Memory B cell (primary cell): ENCODE data around the gene C1QL3.
A peak's percentile ranks its signal among the peaks of the same experiment; 100 is the strongest.

Experiments used
- ATAC-seq: fragments of 150-1000 bp; cut with Tn5 transposase; 2 replicates; pipeline ENCODE4 v1.10.0; 2021; ENCODE audit warnings: low read depth, mild to moderate bottlenecking, moderate library complexity
- DNase-seq, 2 donors: peaks; one replicate each; pipeline ENCODE4 v3.0.0; 2022; ENCODE audit warnings: low spot score in 2 of 2
- H3K27ac Mint-ChIP-seq: one replicate; pipeline ENCODE4 v1.8.0; 2022; ENCODE audit warnings: mild to moderate bottlenecking, moderate library complexity, mixed read lengths
- H3K27me3 Mint-ChIP-seq: one replicate; pipeline ENCODE4 v1.8.0; 2022; ENCODE audit warnings: mixed read lengths
- H3K36me3 Mint-ChIP-seq: one replicate; pipeline ENCODE4 v1.8.0; 2022; ENCODE audit warnings: mild to moderate bottlenecking, mixed read lengths
- H3K4me1 Mint-ChIP-seq: one replicate; pipeline ENCODE4 v1.8.0; 2022; ENCODE audit warnings: mixed read lengths
- H3K4me3 Mint-ChIP-seq: one replicate; pipeline ENCODE4 v1.8.0; 2022; ENCODE audit warnings: mild to moderate bottlenecking, moderate library complexity, mixed read lengths
- H3K9me3 Mint-ChIP-seq: one replicate; pipeline ENCODE4 v1.8.0; 2022; ENCODE audit warnings: mixed read lengths

Gene C1QL3

DNA sequence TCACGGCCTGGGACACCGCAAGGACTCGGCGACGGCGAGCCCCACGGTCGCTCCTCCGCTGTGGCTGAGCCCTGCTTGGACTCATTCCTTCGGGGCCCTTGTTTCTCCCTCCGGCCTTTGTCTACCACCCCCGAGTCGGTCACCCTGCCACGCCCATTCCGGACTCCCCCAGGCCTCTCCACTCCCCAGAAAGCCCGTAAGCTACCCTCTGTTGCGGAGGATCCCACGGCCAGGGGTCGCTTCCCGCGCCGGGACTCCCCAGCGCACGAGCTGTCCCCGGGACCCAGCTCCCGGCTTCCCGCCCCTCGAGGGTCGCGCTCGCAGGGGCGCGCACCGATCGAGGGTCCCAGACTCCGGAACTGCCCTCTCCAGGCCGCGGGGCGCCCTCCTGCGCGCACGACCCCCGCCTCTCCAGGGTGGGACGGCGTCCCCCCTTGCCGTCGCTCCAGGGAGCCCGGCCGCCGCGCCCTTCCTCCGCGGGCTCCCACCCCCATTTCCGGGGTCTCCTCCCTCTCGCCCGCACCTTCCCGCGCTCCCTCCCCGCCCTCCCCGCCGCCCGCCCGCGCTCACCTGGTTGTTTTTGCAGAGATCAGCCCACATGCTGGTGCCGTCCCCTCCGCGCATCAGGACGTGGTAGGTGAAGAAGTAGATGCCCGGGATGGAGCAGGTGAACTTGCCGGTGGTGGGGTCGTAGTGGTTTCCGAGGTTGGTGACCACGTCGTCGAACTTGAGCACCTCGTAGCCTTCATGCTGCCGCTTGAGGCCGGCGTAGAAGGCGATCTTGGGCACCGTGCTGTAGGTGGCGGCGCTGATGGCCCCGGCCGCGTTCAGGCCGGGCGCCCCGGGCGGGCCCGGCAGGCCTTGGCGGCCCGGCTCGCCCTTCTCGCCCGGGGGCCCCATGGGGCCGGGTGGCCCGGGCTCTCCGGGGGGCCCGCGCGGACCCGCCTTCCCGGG is 1.5 kb downstream of the C1QL3 start:
- DNase-seq: peak in 1 of 2 donors; percentile 9
- H3K4me1 Mint-ChIP-seq: peaks cover 15% of the 10 kb centered on the region
- no peaks in the 10 kb centered on the region for H3K36me3 Mint-ChIP-seq
- H3K9me3 Mint-ChIP-seq: no peaks in the 10 kb centered on the region
- peaks cover 24% of the 10 kb centered on the region for H3K27me3 Mint-ChIP-seq
- H3K27ac Mint-ChIP-seq: no peak overlapping the region
- peak overlapping the region; percentile 76 for H3K4me3 Mint-ChIP-seq
- ATAC-seq: peak; percentile 15

DNA sequence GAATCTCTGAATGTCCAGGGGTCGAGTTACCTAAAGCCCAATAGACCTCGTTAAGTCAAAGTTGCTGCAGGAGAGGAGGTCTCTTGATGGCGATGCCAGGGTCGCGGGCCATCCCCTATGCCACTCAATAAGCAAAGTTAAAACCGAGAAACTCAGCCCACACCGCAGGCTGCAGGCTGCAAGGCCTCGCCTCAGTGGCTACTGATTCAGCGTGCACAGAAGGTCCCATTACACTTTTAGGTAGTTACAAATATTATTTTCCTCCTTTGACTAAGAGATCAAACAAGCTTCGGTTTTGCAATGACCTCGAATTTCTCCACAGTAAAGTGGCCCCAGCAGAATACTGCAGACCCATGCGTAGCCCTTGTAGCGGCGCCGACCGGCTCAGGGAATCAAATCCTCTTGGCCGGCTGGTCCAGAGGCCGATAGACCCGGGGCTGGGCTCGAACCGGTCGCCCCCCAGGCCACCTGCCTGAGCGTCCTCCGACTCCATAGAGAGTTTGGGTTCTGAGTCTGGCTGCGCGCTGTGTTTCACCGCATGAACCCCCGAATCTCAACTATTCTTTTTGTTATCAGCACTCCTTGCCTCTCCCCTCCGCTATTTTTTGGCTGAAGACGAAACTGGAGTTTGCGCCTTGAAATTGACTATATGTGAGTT is 2.3 kb downstream of the C1QL3 start:
- ATAC-seq (no peak), DNase-seq (no peak)
- Mint-ChIP-seq H3K9me3 (no peaks in the 10 kb centered on the region), H3K27me3 (peaks cover 21% of the 10 kb centered on the region), H3K36me3 (peaks cover 4% of the 10 kb centered on the region), H3K27ac (no peak overlapping the region), H3K4me3 (peak overlapping the region; percentile 76), H3K4me1 (peaks cover 15% of the 10 kb centered on the region)

DNA sequence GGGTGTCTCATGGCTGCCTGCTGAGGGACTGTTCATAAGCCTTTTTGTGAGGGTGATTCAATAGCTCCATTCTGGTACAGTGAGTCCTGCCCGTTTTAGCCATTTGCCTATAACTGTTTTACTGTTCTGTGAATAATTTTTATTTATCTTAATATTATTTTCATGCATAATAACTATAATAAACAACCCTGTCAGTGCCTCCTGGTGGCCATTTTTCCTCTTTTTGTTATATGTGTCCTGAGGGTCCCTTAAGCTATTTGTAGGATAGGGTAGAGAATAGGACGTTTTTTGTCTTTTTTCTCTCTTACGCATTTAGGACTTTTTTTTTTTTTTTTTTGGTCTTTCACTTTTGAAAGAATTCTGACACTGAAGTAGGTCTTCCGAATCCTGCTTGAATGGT is 2.9 kb downstream of the C1QL3 start:
- Mint-ChIP-seq H3K4me3 (peak overlapping the region; percentile 76), H3K36me3 (peaks cover 7% of the 10 kb centered on the region), H3K27ac (no peak overlapping the region), H3K27me3 (peaks cover 21% of the 10 kb centered on the region), H3K9me3 (no peaks in the 10 kb centered on the region), H3K4me1 (peaks cover 15% of the 10 kb centered on the region)
- DNase-seq (no peak), ATAC-seq (no peak)

DNA sequence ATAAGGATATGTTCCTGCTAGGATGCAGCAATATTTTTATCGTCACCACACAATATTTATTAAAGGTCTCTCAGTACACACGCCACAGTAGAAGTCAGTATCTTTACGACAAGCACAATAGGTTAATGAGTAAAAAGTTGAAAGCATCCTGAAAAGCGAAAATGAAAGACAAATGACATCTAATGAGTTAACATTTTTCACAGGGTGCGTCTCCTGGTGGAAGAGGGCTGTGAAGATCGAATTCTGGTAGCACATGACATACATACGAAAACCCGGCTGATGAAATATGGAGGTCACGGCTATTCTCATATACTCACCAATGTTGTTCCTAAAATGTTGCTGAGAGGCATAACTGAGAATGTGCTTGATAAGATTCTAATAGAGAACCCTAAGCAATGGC is 10.8 kb downstream of the C1QL3 start:
- Mint-ChIP-seq H3K27me3 (no peaks in the 10 kb centered on the region), H3K4me3 (no peak overlapping the region), H3K27ac (no peak overlapping the region), H3K4me1 (no peaks in the 10 kb centered on the region), H3K36me3 (peaks cover 19% of the 10 kb centered on the region), H3K9me3 (no peaks in the 10 kb centered on the region)
- DNase-seq (no peak), ATAC-seq (no peak)

GRCh38 chr10:16509996-16510395 is 11.7 kb downstream of the C1QL3 start:
- H3K9me3 Mint-ChIP-seq: no peaks in the 10 kb centered on the region
- no peak overlapping the region for H3K4me3 Mint-ChIP-seq
- no peak overlapping the region for H3K27ac Mint-ChIP-seq
- H3K27me3 Mint-ChIP-seq: no peaks in the 10 kb centered on the region
- DNase-seq (no peak), ATAC-seq (no peak)
- H3K36me3 Mint-ChIP-seq: peaks cover 19% of the 10 kb centered on the region
- no peaks in the 10 kb centered on the region for H3K4me1 Mint-ChIP-seq

GRCh38 chr10:16505161-16505560 is 16.5 kb downstream of the C1QL3 start:
- no peak for DNase-seq
- Mint-ChIP-seq H3K36me3 (peaks cover 12% of the 10 kb centered on the region), H3K4me1 (no peaks in the 10 kb centered on the region), H3K9me3 (no peaks in the 10 kb centered on the region), H3K4me3 (no peak overlapping the region), H3K27ac (no peak overlapping the region), H3K27me3 (no peaks in the 10 kb centered on the region)
- no peak for ATAC-seq

- Mint-ChIP-seq H3K36me3 (peaks cover 20% of the 10 kb centered on the region), H3K4me3 (no peak overlapping the region), H3K4me1 (no peaks in the 10 kb centered on the region), H3K9me3 (no peaks in the 10 kb centered on the region), H3K27me3 (no peaks in the 10 kb centered on the region), H3K27ac (no peak overlapping the region)
- ATAC-seq (no peak), DNase-seq (no peak)
These were observed 23.8 kb downstream of the C1QL3 start for GRCh38 chr10:16497911-16498310.

GRCh38 chr10:16493884-16494536 is 27.7 kb downstream of the C1QL3 start:
- ATAC-seq (no peak), DNase-seq (no peak)
- no peak overlapping the region for H3K27ac Mint-ChIP-seq
- H3K4me1 Mint-ChIP-seq: no peaks in the 10 kb centered on the region
- H3K27me3 Mint-ChIP-seq: no peaks in the 10 kb centered on the region
- no peak overlapping the region for H3K4me3 Mint-ChIP-seq
- H3K36me3 Mint-ChIP-seq: peaks cover 28% of the 10 kb centered on the region
- H3K9me3 Mint-ChIP-seq: no peaks in the 10 kb centered on the region

- DNase-seq: no peak
- no peaks in the 10 kb centered on the region for H3K9me3 Mint-ChIP-seq
- no peak for ATAC-seq
- H3K36me3 Mint-ChIP-seq: peaks cover 29% of the 10 kb centered on the region
- no peak overlapping the region for H3K27ac Mint-ChIP-seq
- no peaks in the 10 kb centered on the region for H3K27me3 Mint-ChIP-seq
- H3K4me3 Mint-ChIP-seq: no peak overlapping the region
- no peaks in the 10 kb centered on the region for H3K4me1 Mint-ChIP-seq
These were observed 29.7 kb downstream of the C1QL3 start for GRCh38 chr10:16491933-16492332.

DNA sequence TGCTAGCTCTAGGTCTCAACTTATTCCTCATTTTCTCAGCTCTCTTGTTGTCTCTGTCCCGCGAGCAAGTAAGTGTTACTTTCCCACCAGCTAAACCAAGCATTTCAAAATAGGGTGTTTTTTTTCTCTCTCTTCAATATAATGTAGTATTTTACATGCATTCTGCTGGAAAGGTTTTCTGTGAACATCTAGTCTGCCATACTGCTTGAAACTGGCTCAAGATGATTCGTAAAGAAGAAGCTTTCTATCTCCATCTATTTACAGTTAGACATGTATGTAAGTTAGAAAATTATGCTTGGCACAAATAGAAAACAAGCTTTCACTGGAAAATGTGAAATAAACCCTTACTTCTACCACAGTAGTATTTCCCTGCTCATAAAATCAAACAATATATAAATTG is 31.2 kb downstream of the C1QL3 start:
- Mint-ChIP-seq H3K27me3 (no peaks in the 10 kb centered on the region), H3K4me1 (no peaks in the 10 kb centered on the region), H3K9me3 (no peaks in the 10 kb centered on the region), H3K4me3 (no peak overlapping the region), H3K27ac (peak overlapping the region; percentile 22), H3K36me3 (peaks cover 29% of the 10 kb centered on the region)
- DNase-seq (no peak), ATAC-seq (no peak)

- Mint-ChIP-seq H3K4me1 (peaks cover 5% of the 10 kb centered on the region), H3K27ac (no peak overlapping the region), H3K9me3 (no peaks in the 10 kb centered on the region), H3K4me3 (no peak overlapping the region), H3K27me3 (no peaks in the 10 kb centered on the region), H3K36me3 (peaks cover 25% of the 10 kb centered on the region)
- ATAC-seq (no peak), DNase-seq (no peak)
These were observed 38.3 kb downstream of the C1QL3 start for GRCh38 chr10:16483241-16483917.

DNA sequence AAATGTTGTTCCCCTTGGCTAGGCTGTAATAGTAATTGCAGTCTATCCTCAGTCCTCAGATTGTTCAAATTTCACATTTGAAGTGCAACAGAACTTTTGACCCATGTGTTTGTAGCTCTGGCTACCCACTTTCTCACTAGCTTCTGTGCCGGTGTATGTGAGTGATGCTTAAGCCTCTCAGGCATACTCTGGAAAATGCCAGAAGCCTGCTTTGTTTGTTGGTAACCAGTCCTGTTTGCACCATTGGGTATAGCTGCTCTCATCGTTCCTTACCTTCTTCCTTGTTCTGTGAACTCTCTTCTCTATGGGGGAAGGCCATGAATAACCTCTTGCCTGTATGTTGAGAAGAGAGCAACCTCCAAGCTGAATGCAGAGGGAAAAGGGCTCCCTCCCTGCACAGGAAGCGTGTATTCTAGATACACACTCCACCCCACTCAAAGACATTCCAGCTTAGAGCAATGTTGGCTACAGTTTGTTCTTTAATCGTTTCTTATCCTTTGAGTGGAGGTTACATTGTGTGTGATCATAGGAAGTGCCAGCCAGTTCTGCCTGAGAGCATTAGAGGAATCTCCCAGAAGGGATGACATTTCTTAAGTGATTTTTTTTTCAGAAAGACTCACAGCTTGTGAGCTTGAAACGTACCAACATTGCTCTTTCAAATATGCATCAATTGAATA is 40.5 kb downstream of the C1QL3 start:
- ATAC-seq (no peak), DNase-seq (no peak)
- Mint-ChIP-seq H3K36me3 (peaks cover 16% of the 10 kb centered on the region), H3K4me1 (peaks cover 5% of the 10 kb centered on the region), H3K4me3 (no peak overlapping the region), H3K27ac (no peak overlapping the region), H3K27me3 (no peaks in the 10 kb centered on the region), H3K9me3 (no peaks in the 10 kb centered on the region)

GRCh38 chr10:16478801-16479200 is 42.9 kb downstream of the C1QL3 start:
- Mint-ChIP-seq H3K27me3 (no peaks in the 10 kb centered on the region), H3K36me3 (peaks cover 11% of the 10 kb centered on the region), H3K4me3 (no peak overlapping the region), H3K4me1 (peaks cover 5% of the 10 kb centered on the region), H3K9me3 (no peaks in the 10 kb centered on the region), H3K27ac (no peak overlapping the region)
- ATAC-seq: no peak
- no peak for DNase-seq
